UCSD-AML1 (cell line): ENCODE measurements around the gene ATG101.

ENCODE experiments used
- DNase-seq: peaks from one replicate; lab custom pipeline; 2025; ENCODE audit not compliant: unreplicated experiment; lab: John Stamatoyannopoulos, UW

ATG101 gene

DNA sequence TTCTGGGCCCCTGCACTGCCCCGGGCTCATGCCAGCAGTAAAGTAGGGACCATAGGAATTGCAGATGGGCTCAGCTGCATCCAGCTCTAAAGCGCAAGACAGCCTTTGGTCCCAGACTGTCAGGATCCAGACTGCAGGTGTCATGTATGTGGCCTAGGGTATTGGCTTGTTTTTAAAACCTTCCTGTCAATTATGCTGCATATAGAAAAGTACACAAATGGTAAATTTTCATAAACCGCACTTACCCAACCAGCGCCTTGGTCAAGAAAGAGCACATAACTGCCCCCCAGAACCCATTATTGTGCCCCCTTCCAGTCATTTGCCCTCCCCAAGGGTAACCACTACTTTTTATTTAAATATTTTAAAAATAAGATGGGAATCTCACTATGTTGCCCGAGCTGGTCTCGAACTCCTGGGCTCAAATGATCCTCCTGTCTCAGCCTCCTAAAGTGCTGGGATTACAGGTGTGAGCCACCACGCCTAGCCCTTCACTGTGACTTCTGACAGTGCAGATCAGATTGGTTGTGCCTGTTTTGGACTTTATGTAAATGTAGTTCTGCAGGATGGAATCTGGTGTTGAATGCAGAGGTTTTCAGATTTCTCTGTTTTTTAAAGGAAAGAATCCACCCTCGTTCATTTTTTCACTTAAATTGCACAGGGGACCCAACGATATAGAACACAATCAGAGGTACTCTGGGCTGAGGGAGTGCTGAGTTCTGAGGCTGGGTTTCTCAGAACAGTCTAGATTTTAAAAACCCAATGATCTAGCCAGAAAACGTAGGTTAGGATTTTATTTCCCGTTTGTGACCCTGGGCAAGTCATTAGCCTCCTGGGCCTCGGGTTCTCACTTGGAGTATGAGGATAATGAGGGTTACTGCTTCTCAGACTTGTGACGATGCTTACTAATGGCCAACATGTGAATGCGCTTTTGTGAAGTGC, 11.9 kb upstream of the ATG101 start:
- no peak for DNase-seq

- no peak for DNase-seq
Observed at GRCh38 chr12:52058631-52059361, 11.0 kb upstream of the ATG101 start.

DNA sequence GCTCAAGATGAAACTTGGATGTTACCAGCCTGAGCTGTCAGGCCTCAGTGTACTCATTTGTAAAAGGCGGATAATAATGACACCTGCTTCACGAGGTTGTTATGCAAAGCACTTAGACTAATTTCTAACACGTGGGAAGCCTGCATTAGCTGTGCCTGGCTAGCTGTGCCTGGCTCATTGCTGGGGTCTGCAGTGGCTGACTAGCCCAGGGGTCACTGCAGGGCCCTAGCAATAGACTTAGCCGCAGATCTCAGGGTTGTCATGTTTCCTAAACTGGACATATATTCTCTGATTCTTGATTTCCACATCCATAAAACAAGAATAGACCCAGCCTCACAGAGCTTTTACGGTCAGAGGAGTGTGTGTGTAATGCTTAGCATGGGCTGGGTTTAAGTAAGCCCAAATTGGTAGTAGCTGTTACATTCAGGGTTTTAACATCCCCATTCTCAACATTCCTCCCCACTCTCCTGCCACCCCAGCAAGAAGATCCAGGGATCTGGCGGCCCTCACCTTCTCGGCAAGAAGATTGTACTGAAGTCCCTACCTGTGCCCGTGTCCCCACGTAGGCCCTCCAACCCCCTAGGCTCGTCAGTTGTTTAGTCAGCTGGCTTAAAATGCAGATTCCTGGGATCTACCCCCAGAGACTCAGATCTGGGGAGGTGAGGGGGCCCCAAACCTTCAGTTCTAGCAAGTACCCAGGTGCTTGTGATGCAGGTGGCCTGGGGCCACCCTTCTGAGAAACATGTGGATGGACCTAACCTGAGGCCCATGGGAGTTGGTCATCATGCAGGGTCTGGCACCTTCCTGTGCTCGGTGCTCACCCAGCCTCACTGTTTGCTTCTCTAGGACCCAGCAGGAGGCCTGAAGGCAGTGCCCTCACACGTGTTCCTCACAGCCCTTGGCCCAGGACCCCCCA, 9.9 kb upstream of the ATG101 start:
- no peak for DNase-seq

GRCh38 chr12:52060498-52061177, 9.1 kb upstream of the ATG101 start:
- no peak for DNase-seq

- no peak for DNase-seq
Observed at GRCh38 chr12:52061470-52062166, 8.2 kb upstream of the ATG101 start.

- no peak for DNase-seq
Observed at GRCh38 chr12:52062167-52063081, 7.4 kb upstream of the ATG101 start.

DNA sequence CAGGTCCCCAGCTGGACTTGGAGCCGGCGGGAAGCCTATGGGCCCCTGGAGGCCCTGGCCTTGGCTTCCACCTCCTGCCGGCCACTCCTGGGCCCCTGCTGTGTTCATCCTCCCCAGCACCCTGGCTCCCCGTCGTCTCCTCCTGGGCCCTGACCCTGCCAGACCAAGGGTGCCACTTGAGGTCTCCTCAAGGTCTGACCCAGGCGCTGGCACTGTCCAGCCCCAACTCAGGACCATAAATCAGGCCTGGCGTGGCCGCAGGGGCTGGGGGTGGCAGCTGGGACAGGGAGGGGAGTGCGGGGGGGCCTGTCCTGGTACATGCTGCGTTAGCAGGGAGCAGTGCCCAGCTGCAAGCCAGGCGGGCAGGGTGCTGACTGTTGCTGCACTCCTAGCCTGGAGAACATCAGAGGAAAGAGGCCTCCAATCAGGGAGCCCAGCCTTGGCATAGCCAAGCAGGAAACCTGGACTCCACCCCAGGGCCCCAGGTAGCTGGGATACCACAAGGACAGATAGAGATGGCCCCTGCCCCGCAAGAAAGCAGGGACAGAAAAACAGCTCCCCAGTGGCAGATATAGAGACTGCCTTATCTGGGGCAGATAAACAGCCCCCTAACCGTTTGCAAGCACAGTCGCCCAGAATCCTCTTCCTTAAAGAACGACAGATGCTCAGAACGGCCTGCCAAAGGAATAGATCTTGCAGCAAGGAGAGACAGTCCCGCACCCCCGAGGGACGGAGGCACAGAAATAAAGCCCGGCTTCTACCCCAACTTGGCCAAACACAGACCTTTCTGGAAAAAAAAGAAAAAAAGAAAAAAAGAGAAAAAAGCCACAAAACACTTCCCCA, 6.5 kb upstream of the ATG101 start:
- no peak for DNase-seq

DNA sequence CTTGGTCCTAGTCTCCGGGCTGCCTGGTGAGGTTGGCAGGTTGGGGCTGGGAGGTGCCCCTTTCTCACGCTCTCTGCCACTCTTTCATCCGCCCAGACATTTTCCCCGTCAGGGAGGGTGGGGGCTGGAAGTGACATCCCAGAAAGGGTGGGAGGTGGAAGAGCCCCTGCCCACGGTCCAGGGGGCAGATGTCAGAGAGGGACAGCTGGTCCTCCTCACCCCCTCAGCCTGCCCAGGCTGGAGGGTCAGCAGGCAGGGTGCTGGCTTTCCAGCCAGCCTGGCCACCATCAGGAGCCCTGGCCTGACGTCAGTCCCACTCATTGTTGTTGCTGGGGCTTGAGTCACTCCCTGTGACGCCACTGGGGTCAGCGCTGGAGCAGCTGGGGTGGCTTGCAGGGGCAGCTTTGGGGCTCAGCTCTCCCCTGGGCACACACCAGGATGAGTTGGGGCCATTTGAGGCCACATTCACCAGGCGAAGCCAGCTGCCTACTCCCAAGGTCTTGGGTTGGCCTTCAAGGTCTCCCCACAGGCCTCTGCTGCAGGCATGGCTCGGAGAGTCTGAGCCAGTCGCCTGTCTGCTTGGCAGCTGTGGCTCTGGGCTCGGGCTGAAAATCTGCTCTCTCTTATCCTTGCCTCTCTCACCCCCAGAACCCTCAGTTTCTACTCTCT, 5.7 kb upstream of the ATG101 start:
- no peak for DNase-seq

DNA sequence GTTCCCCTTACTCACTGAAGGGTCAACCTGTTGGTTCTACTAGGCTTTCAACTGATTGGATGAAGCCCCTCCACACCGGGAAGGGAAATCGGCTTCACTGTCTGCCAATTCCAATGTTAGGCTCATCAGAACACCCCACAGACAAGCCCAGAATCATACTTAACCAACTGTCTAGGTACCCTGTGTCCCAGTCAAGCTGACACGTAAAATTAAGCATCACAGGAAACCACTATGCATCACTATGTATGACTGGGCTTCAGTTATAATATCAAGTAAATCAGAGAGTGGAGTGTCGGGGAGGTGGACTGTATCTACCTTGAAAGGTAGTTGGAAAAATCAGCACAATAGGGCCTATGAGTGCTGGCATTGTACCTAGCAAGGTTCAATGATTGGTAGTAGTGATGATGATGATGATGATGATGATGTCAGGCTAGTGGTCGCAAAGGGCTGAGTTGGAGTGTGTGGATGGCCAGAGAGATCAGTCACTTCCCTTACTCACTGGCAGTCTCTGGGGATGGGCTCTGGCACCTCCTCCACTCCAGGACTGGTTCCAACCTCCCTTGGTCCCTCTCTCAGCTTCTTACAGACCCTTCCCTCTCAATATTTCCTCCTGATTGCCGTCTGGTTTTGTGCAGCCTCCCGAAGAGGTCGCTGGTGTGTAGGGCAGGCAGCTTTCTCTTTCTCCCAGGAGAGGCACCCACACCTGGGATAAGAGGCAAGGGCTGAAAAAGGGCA, 3.3 kb upstream of the ATG101 start:
- no peak for DNase-seq

GRCh38 chr12:52067081-52067374, 2.8 kb upstream of the ATG101 start:
- DNase-seq = no peak

DNA sequence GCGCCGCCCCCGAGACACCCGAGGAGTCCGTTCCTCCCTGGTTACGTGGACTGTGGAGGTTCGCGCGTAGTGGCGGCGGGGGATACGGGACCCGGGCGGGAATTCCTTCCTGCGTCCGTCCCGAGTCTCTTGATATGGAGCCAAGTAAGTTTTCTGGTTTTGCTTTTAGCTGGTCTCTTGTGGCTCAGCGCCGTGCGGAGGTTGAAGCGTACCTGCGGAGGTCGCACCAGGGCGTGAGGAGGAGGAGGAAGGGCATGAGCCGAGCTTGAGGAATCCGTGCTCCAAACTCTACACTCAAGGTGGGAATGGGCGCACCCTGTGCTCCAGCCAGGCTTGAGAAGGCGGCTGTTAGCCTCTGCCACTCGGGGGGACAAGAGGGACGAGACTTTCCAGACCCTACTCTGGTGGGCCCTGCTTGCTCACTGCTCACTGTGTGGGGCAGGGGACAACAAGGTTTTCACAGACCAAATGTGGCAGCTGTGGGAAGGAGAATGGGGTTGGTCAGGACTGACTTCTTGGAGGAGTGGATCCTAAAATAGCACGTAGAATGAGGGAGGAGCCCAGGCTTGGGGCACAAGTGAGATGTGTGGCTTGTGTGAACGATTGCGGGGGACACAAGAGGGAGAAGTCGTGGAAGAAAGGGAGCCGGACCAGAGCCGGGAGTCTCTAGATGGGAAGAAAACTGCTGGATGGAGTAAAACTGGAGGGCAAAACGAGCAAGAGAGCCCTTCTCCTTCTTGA, 577 bp downstream of the ATG101 start:
- no peak for DNase-seq

GRCh38 chr12:52073531-52074381, 4.0 kb downstream of the ATG101 start:
- peak; percentile 36 for DNase-seq

DNA sequence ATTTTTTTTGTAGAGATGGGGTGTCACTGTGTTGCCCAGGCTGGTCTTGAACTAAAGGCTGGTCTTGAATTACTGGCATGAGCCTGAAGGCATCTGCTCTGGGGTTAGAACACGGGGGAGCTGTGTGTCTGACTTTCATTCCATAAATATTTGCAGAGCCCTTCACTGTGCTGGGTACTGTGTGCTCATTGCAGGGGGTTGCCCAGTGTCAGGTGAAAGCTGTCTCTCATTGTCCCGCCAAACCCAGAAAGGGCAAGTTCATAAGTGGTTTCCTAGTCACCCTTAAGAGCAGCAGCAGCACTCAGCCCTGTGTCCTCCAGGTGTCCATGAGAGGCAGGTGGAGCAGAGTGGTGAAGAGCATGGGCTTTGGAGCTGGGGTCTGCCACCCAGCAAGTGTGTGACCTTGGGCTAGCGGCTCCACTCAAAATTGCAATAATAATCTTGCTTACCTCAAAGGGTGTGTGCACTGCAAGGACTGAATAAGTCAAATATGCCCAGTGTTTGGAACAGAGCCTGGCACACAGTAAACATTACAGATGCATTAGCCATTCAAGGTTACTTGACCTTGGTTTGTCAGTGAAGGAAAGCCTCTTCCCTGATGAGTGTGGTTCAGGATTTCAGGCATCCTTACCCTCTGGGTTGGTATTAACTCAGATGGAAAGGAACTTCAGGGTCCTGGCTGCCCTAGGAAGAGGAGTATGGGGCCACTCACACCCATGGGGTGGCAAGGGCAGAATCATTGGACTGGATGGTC, 5.4 kb downstream of the ATG101 start:
- DNase-seq = no peak

DNA sequence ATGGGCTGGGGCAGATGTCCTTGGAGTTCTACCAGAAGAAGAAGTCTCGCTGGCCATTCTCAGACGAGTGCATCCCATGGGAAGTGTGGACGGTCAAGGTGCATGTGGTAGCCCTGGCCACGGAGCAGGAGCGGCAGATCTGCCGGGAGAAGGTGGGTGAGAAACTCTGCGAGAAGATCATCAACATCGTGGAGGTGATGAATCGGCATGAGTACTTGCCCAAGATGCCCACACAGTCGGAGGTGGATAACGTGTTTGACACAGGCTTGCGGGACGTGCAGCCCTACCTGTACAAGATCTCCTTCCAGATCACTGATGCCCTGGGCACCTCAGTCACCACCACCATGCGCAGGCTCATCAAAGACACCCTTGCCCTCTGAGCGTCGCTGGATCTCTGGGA, 7.0 kb downstream of the ATG101 start:
- DNase-seq = no peak

GRCh38 chr12:52078276-52078675, 8.5 kb downstream of the ATG101 start:
- no peak for DNase-seq
